DMS153 treated with DMSO at 0.1 percent for 48 hours (cell line): ENCODE results near the gene ATP6V1G2.
"Not testable (repeated sequence)": the region's sequence is repeated elsewhere in the genome, so short reads cannot be mapped to it uniquely, and the experiment has no call there.

Experiments
- DNase-seq: peaks from one replicate; lab custom pipeline; 2025; ENCODE audit not compliant: unreplicated experiment; lab: John Stamatoyannopoulos, UW

The ATP6V1G2 gene

GRCh38 chr6:31546339-31546957, at the start of gene ATP6V1G2:
ATP6V1G2 (minus strand) TSS chr6:31546608; CDS start chr6:31546559, 49 bp downstream.
- DNase-seq: peak; percentile 90

GRCh38 chr6:31592396-31592771, 46.0 kb upstream of the ATP6V1G2 start:
- DNase-seq: no peak

- not testable (repeated sequence) for DNase-seq
These were observed 44.3 kb upstream of the ATP6V1G2 start for GRCh38 chr6:31590691-31591090.

GRCh38 chr6:31588871-31589650, 42.7 kb upstream of the ATP6V1G2 start:
- DNase-seq: no peak

GRCh38 chr6:31587791-31588777, 41.7 kb upstream of the ATP6V1G2 start:
- DNase-seq: no peak

- no peak for DNase-seq
These were observed 40.3 kb upstream of the ATP6V1G2 start for GRCh38 chr6:31586599-31587281.

- DNase-seq: no peak
These were observed 39.6 kb upstream of the ATP6V1G2 start, which contains the start of gene LST1 for GRCh38 chr6:31586008-31586407. LST1 (plus strand) TSS chr6:31586277; CDS start chr6:31587300, 1,023 bp downstream.

GRCh38 chr6:31585491-31585890, 39.1 kb upstream of the ATP6V1G2 start:
- DNase-seq: no peak

GRCh38 chr6:31582230-31582643, 35.8 kb upstream of the ATP6V1G2 start, which contains the start of gene LTB:
LTB (minus strand) TSS chr6:31582424; CDS start chr6:31582417, 7 bp downstream.
- DNase-seq: no peak

- DNase-seq: no peak
These were observed 35.2 kb upstream of the ATP6V1G2 start for GRCh38 chr6:31581434-31582229.

- peak; percentile 6 for DNase-seq
These were observed 34.5 kb upstream of the ATP6V1G2 start for GRCh38 chr6:31580807-31581433.

- DNase-seq: no peak
These were observed 34.0 kb upstream of the ATP6V1G2 start for GRCh38 chr6:31580438-31580740.

- no peak for DNase-seq
These were observed 33.4 kb upstream of the ATP6V1G2 start for GRCh38 chr6:31579546-31580437.

- no peak for DNase-seq
These were observed 32.7 kb upstream of the ATP6V1G2 start for GRCh38 chr6:31579119-31579505.

GRCh38 chr6:31578184-31579118, 32.0 kb upstream of the ATP6V1G2 start:
- no peak for DNase-seq

- DNase-seq: no peak
These were observed 31.2 kb upstream of the ATP6V1G2 start for GRCh38 chr6:31577579-31577966.

GRCh38 chr6:31576897-31577578, 30.6 kb upstream of the ATP6V1G2 start:
- DNase-seq: no peak
